Gastroesophageal sphincter (tissue), 3 donors: ENCODE data around the gene KCNK5.

Experiments used
- CTCF ChIP-seq, 4 experiments: fragments of 200-600 bp in 2 of 4; fragments of 450-650 bp in 2 of 4; sonication (generic) in 1 of 4; IDR thresholded peaks; one replicate each; pipeline ENCODE4 v1.5.1; 2017 to 2019; ENCODE audit warnings: antibody characterized with exemption in 4 of 4, mild to moderate bottlenecking in 2 of 4, moderate library complexity in 2 of 4
- EP300 ChIP-seq: sonication (generic); formaldehyde crosslinking; IDR thresholded peaks from one replicate; pipeline ENCODE4 v1.6.1; 2017; ENCODE audit warnings: antibody characterized with exemption, mild to moderate bottlenecking
- POLR2A ChIP-seq, 2 donors: fragments of 450-650 bp; IDR thresholded peaks; one replicate each; pipeline ENCODE4 v1.6.1; 2017; ENCODE audit warnings: antibody characterized with exemption in 2 of 2, mild to moderate bottlenecking in 2 of 2, moderate library complexity in 1 of 2
- POLR2AphosphoS5 ChIP-seq: sonication (generic); formaldehyde crosslinking; IDR thresholded peaks from one replicate; pipeline ENCODE4 v1.6.1; 2017; ENCODE audit warnings: antibody characterized with exemption

GRCh38 chr6:39156801-39157200 lies 72.5 kb downstream of the KCNK5 start:
- TF ChIP-seq CTCF (IDR thresholded peaks at IDR 0.05), result no peak
- TF ChIP-seq POLR2A (IDR thresholded peaks at IDR 0.05), result no peak
- TF ChIP-seq EP300, result no peak
- TF ChIP-seq POLR2AphosphoS5, result no peak
